Non-pigmented ciliary epithelial cell (primary cell): ENCODE results near the gene NIP7.

Experiments
- DNase-seq: peaks from one replicate; pipeline ENCODE4 v3.0.0-alpha.2; 2010; ENCODE audit warnings: low read depth

The NIP7 gene

DNA sequence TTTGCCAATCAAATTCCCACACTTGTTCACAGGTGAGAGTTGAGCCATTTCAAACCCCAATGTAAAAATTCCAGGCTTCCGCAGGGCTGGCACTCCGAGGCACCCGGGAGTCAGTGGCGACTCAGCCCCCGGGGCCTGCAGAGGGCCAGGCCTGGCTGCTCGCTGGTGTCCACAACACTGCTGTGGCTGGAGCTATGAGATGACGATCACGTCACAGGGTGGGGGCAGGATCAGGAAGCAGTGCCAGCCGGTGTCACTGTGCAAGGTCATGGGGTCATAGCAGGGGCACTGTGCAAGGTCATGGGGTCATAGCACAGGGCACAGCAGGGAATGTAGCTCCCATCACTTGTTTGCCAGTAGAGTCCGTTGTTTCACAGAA lies 20.7 kb upstream of the NIP7 start:
- no peak for DNase-seq

DNA sequence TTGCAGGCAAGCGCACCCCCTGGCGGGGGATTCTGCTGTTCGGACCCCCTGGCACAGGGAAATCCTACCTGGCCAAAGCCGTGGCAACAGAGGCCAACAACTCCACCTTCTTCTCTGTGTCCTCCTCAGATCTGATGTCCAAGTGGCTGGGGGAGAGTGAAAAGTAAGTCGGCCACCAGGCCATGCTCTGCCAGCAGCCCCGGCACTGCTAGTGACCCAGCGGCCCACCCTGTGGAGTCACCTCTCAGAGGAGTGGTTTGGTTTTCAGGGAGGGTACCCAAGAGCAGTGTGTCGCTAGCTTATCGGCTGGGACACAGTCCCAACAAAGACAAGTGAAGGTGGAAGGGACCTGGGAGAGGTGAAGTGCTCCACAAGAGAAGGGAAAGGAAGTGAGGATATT lies 20.2 kb upstream of the NIP7 start:
- no peak for DNase-seq

DNA sequence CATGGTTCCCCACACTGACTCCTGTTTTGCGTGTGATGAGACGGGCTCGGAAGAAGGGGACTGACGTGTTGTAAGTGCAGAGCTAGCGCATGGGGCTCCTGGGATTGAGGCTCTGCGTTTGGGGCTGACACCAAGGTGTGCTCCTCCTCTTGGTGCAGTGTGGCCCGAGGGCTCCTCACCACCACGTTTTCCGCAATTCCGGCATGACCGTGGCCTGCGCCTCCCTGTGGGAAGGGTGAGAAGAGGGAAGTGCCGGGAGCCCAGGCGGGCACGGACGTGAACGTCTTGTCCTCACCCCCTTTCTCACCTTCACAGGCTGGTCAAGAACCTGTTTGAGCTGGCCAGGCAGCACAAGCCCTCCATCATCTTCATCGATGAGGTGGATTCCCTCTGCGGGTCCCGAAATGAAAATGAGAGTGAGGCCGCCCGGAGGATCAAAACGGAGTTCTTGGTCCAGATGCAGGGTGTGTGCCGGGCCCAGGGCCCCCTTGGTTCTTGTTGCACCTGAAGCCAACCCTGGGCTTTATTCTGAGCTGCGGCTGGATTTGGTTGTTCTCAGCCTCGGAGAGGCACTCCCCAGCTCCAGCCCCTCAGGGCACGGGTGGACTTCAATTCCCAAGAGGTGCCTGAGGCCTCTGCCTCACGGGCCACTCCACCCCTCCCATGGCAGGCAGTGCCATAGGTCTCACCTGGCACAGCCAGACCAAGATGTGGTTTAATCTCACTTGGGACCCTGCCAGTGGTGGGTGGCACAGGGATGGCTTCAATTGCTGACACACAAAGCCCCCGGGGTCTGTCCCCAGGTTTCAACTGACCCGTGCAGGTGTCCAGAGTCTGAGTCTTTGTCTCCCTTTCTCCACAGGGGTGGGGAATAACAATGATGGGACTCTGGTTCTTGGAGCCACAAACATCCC lies 19.5 kb upstream of the NIP7 start:
- DNase-seq: no peak

DNA sequence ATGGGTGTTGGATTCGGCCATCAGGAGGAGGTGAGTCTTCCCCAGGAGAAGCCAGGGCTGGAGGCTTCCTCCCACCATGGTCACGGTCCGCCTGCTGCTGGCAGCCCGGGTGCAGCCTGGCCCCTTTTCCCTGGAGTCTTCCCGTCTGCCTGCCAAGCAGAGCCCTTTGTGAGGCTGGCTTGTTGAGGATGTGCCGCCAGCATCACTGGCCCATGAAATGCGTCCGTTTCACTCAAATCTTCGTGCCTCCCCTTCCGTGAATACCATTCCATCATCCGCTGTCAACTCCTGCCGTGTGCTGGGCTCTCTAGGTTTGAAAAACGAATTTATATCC lies 18.9 kb upstream of the NIP7 start:
- DNase-seq: no peak

DNA sequence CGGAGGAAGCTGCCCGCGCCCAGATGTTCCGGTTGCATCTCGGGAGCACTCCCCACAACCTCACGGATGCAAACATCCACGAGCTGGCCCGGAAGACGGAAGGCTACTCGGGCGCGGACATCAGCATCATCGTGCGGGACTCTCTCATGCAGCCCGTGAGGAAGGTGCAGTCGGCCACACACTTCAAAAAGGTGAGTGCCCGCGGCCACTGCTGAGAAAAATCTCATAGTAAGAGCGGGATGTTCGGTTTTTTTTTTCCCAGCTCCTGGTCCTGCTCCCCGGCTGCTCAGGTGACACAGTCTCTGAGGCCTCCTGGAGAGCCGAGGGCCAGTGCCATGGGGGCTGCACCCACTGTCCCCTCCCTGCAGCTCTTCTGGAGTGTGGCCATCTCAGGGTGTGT lies 18.5 kb upstream of the NIP7 start:
- DNase-seq: no peak

DNA sequence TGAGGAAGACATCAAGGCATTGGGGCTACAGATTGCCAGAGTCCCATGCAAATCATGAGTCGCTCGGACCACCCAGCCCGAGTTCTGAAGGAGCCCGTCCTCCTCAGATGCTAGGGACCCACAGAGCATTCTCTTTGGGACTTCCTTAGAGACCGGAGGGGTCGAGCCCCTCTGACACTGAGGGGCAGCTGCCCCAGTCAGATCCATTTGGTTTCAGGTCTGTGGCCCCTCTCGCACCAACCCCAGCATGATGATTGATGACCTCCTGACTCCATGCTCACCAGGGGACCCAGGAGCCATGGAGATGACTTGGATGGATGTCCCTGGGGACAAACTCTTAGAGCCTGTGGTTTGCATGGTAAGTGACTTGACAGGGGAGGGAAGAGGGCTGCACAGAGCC lies 17.2 kb upstream of the NIP7 start:
- no peak for DNase-seq

DNA sequence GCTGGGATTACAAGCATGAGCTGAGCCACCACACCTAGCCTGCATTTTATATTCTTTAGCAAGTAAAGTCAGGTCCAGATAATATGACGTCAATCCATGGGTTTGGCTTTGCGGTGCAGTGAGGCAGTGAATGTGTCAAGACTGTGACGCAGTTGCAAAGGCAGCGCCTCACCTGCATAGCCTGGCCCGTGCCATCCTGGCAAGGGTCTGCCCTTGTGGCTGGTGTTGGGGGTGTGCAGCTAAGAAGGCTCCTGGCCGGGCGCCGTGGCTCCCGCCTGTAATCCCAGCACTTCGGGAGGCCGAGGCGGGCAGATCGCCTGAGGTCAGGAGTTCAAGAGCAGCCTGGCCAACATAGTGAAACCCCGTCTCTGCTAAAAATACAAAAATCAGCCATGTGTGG lies 16.2 kb upstream of the NIP7 start:
- no peak for DNase-seq

DNA sequence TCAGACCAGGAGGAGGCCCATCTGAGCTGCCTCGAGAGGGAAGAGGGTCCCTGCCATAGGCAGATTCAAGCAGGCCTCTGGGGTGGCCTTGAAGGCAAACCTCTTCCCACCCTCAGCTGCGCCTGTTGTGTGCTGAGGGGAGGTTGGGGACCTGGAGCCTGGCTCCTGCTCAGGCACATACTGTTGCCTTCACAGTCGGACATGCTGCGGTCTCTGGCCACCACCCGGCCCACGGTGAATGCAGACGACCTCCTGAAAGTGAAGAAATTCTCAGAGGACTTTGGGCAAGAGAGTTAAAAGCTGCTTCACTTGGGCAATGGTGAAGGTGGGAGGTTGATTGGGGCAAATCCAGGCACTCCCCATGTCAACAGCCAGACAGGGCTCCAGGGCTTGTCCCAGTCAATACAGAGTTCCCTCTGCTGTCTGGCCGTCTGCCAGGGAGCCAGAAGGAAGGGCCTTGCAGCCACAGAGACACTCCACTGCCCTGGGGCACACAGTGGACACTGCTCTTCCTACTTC lies 15.5 kb upstream of the NIP7 start:
- no peak for DNase-seq

DNA sequence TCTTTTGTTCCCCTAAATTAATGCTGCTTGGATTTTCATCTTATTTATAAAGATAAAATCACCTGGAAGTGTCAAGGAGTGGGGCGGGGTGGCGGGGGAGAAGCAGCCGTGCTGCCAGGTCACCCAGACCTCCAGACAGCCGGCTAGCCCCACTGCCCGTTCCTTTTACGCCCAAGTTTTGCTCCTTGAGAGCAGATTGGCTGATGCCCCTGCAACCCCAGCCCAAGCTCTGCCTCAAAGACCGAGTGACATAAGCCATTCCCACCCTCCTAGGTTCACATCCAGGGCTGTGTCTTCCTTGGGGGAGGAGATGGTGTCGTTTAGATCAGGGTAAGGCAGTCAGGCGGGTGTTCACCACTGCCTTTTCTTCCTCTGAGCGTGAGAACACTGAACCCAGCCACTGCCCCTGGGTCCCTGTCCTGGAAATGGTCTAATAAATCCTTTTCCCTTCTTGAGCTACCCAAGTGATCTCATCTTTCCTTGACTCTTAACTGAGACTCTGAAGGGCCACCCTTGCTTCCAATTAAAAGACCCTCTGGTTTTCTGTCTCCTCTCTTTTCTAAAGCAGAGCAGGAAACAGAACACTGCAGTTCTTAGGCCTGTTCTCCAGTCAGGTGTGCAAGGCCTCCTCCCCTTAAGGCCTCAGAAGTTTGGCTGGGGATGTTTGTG lies 14.9 kb upstream of the NIP7 start:
- no peak for DNase-seq

DNA sequence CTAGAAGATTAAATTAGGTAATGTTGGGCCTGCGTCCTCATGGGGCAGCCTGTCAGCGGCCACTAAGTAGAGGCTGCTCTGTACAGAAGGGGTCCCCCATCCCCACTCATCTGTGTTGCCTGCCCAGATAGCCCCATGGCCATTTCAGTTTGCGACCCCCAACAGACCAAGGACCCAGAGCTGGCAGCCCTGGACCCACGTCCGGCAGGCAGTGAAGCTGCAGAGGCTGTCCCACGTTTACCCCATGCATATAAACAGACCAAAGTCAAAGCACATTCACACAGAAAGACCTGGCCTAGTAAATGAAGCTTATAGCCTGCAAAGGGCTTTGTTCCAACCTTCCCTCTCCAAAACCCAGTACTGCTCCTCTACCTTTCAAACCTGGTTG lies 13.8 kb upstream of the NIP7 start:
- no peak for DNase-seq

DNA sequence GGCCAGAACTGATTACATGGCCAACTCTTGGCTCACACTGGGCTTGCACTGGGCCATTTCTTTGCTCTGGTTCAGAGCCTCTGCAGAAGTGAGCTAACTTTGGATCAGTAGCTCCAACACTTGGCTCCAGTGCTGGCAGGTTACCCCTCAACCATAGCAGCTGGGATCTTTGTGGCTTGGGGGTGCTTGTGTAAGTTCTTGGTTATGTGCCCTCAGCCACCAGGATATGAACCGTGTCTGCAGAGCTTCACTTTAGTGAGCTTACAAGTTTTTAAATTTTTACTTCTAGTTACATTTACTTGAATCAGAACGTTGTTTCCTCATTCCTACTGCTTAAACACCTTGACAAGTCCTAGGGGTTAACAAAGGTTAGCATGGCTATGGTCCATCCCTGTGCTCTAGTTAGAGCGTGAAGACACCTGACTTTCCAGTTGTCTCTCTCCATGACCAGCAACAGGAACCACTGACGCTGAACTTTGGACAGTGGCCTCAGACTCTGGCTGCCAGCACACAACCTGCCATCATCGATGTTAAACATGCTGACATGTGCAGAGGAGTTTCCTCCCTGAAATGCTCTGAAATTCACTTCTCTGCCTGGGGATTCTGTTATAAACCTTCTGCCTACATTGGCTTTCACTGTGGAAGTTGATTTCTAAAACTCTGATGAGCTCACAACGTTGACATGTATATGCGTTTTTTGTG lies 13.2 kb upstream of the NIP7 start:
- no peak for DNase-seq

DNA sequence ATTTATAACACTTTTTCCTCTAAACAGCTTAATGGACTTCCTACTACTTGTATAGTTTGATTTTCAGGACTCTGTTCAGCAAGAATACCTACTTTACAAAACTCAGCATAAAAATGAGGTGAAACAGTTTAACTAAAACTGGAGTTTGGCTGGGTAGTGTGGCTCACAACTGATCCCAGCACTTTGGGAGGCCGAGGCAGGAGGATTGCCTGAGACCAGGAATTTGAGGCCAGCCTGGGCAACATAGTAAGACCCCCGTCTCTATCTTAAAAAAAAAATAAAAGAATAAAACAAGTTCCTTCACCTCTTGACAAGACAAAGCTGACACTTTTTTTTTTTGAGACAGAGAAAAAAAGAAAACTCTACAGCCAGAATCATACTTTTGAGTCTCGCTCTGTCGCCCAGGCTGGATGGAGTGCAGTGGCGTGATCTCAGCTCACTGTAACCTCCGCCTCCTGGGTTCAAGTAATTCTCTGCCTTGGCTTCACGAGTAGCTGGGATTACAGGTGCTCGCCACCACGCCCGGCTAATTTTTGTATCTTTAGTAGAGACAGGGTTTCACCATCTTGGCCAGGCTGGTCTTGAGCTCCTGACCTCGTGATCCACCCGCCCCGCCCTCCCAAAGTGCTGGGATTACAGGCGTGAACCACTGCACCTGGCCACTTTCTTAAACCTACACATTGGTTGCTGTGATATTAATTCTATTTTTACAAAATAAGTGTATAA lies 11.8 kb upstream of the NIP7 start:
- no peak for DNase-seq

DNA sequence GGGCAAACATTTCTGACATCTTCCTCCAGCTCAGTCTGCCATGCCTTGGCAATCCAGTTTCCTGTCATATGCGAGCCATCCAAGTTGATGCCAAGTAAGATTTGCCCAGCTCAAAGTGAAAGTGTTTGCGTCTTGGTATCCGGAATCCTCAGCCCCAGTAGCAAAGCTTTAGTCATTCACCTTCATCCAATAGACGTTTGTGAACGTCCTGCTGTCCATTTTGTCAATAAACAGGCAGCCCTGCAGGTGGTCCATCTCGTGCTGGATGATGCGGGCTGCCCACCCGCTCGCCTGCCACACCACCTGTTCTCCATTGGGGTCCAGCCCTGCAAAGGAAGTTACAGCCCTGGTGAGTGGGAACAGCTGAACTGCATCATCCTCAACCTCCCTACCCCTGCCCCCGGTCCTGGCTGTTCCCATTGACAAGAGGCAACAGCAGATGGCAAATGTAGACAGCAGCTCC lies 10.7 kb upstream of the NIP7 start:
- DNase-seq: no peak

DNA sequence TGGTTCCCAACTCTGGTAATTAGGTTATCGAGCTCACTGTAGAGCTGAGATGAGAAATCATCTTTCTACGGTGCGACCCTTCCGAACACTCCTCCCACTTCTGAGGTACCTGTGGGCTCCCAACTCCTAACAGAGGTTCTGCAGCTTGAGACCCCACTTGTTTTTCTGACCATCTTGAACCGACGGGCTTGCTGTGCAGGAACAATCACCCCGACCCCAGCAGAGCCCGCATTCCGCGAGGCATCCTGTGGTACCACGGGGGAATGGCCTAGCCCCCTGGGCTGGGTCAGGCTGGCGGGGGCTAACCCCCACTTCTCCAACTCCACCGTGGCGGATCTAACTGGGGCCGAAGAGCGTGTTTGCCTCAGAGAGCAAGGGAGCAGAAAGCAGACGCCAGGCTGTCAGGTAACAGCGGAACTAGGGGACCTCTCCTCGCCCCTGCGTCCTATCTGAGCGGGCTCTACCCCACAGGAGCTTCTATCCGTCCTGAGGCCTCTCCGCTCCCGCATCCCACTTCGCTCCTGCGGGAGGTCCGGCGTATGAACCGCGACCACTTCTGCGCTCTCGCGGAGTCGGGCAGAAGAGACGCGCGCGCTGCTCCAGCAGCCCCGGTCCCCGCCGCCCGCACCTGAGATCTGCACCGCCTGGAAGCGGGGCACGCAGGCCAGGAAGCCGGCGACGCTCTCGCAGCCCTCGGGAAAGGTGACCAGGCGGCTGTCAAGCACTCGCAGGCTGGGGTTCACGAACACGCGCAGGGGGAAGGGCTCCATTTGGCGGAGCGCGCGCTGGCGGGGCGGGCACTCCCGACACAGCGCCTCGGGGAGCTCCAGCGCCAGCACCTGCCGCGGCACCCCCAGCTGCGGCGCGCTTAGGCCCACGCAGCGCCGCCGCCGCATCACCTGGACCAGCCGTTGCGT lies 9.9 kb upstream of the NIP7 start:
- DNase-seq: no peak

DNA sequence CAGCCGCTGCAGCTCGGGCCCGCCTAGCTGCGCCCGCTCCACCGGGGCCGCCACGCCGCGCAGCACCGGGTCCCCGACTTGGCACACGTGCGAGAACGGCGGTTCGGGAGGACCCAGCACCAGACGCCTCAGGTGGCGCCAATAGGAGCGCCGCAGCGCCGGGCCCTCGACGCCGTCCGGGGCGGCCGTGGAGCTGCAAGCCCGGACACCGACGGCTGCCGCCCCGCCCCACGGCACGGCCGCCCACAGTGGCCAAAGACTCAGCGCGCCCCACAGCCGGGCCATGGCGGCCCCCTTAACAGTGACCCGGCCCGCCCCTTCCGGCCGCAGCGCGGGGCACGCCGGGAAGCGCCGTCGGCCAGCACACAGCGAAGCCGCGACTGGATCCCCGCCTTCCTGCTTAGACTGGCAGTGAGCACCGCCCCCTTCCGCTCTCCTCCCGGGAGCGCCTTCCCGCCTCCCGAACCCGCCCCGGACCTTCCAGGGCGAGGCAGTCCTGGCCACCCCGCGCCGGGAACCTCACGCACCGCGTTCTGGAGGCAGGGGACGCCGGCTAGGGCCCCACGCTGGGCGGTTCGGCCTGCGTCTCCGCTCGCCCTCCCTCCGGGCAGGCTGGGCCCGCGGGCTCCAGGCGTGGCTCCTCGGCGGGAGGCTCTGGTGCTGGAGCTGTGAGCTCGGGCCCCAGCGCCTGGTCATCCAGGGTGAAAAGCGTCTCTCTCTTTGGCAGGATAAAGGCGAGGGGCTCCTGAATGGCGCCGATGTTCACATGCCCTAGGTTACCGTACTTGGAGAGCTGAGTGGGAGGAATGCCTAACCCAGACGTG lies 9.1 kb upstream of the NIP7 start, which contains the start of gene PDF:
TSS of gene PDF (minus strand) at position 303 of the 824 bp plus-strand sequence. CDS start at position 285, 18 bp downstream.
- DNase-seq: peak; percentile 48

DNA sequence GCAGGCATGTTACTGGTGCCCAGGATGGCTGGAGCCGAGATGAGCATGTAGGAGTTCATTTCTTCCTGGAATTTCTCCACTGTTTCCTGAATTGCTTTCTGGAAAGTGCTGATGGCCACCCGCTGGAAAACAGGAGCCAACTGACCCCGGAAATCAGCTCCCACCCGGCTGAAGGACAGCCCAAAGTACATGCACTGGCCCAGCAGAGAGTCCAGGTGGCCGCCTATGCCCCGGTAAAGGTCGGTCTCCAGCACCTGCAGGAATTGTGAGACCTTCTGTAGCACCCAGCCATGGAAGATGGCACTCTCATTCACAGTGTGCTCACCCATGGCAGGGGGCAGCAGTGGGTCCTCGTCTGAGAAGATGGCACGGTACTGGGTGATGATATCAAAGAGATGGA lies 4.9 kb upstream of the NIP7 start:
- no peak for DNase-seq

DNA sequence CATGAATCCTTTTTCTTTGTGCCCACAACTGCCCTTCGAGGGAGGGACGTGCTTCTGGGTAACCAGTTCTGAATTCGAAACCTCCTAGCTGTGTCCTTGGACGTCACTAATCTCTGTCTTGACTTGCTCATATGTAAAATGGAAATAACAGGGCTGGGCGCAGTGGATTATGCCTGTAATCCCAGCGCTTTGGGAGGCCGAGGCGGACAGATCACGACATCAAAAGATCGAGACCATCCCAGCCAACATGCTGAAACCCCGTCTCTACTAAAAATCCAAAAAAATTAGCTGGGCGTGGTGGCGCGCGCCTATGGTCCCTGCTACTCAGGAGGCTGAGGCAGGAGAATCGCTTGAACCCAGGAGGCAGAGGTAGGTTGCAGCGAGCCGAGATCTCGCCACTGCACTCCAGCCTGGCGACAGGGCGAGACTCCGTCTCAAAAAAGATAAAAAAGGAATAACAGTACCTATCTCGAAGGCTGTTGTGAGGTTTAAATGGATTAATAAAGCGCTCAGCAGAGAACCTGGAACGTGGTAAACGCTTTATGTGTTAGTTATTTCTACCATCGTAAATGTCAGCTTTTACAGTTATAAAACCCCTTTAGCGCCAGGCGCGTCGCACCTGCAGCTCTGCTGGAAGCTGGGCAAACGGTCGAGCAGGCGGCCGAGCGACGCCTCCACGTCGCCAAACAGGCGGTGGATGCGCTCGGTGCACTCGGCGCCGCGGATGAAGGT lies 849 bp upstream of the NIP7 start:
- DNase-seq: no peak

DNA sequence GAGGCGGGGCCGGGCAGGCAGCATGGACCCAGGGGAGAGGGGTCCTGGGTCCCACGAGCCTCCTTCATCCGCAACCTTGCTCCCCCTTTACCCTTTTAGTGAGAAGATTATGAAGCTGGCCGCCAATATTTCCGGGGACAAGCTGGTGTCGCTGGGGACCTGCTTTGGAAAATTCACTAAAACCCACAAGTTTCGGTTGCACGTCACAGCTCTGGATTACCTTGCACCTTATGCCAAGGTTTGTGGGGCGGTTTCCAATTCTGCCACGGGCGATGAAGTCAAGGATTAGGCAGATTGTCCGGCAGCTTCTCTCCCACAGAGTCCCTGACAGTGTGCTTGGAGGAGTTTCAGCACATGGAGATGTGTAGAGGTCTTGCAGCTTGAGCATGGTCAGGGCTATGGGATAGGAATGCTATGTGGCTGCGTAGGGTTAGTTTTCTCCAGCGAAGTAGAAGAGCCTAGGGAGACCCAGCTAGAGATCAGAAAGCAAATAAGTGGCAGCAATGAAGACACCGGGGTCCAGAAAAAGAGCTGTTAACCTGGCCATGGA lies 598 bp downstream of the NIP7 start:
- DNase-seq: no peak

DNA sequence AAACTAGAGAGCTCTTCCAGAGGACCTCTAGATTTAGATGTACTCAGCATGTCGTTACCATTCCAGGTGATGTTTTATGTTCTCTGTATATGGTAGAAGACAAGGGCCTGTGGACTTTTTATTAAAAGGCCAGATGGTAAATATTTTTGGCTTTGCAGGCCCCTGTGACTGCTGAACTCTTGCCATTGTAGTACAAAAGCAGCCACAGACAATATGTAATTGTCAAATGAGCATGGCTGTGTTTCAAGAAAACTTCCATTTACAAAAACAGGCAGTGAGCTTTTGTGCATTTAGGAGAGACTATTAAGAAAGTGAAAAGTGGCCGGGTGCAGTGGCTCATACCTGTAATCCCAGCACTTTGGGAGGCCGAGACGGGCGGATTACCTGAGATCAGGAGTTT lies 4.6 kb downstream of the NIP7 start:
- no peak for DNase-seq
